Heart left ventricle (tissue), 13 donors: Measurements from ENCODE around the gene PLA2G6.

Experiments
- POLR2A ChIP-seq, 2 donors: fragments of 450-650 bp; IDR thresholded peaks; one replicate each; pipeline ENCODE4 v1.6.1; 2017; ENCODE audit warnings: antibody characterized with exemption in 2 of 2, mild to moderate bottlenecking in 2 of 2, moderate library complexity in 2 of 2
- TF ChIP-seq, protein P1 (sequence below), 12 donors: fragments of 200-600 bp; sonication (generic) in 4 of 12; IDR thresholded peaks; one replicate each; pipeline versions ENCODE4 v1.5.0 to v1.8.0; 2018 to 2022; ENCODE audit warnings: antibody characterized with exemption in 12 of 12, mild to moderate bottlenecking in 5 of 12
- donor health status: ischemic (EF 13 %, LVEDD 7.1; RV severe dilation, severe dysfunction).
- donor health status: DM: no; HTN: yes; CAD: no.
- donor health status: DM: no; HTN: no; CAD: no.
- donor health status: ischemic (EF 25% LVEDD 6.9; RV normal size, moderate dysfunction).
- donor health status: ischemic (EF 25% LVEDD 5.7; RV mildly dilated, moderate dysfunction).
- donor health status: ischemic (EF 35%, LVEDD 5.7; RV mildly dilated, moderate dysfunction).
- donor health status: nonischemic (EF 11% LVEDD 7.7; RV severe dilation, severe dysfunction).
- donor health status: DM: yes; HTN: yes; CAD: no.
- donor health status: PGD.
- donor health status: ischemic (EF 29% LVEDD 5.4; RV normal size, mild dysfunction).
- donor health status: nonischemic (EF 23%, LVEDD 6.1; RV moderate dilation, normal function).

DNA sequence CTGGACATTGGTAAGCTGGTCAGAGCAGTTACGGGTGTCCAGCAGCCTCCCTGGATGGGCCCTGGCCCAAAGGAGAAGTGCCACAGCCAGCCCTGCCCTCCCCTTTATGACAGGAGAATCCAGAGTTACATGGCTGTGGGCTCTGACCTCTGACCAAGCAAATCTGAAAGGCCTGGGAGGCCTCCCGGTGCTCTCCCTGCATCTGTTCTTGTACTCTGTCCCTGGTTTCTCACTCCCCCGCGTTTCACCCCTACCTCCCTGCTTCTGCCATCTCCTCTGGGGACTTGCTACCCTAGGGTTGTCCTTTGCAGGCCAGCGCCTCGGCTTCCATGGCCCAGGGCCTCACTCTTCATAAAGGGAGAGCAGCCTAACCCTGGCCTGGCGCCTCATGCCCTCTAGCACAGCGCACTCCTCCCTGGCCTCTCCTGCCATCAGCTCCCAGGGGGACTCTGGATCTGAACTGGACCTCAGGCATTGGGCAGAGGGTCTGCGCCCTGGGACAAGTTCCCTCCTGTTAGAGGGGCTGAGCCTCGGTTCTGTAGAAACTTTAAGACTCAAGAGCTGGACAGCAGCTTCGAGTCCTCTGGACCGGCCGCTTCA lies 113.8 kb downstream of the PLA2G6 start:
- TF ChIP-seq, protein P1, sequence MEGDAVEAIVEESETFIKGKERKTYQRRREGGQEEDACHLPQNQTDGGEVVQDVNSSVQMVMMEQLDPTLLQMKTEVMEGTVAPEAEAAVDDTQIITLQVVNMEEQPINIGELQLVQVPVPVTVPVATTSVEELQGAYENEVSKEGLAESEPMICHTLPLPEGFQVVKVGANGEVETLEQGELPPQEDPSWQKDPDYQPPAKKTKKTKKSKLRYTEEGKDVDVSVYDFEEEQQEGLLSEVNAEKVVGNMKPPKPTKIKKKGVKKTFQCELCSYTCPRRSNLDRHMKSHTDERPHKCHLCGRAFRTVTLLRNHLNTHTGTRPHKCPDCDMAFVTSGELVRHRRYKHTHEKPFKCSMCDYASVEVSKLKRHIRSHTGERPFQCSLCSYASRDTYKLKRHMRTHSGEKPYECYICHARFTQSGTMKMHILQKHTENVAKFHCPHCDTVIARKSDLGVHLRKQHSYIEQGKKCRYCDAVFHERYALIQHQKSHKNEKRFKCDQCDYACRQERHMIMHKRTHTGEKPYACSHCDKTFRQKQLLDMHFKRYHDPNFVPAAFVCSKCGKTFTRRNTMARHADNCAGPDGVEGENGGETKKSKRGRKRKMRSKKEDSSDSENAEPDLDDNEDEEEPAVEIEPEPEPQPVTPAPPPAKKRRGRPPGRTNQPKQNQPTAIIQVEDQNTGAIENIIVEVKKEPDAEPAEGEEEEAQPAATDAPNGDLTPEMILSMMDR (IDR thresholded peaks at IDR 0.05), result no peak
- TF ChIP-seq POLR2A (IDR thresholded peaks at IDR 0.05), result no peak
